Esophagus squamous epithelium (tissue), 5 donors: ENCODE data around the gene RPSA. TPM values are rescaled to one million over a fixed set of nuclear protein-coding genes. Genes with fewer than 3 reads are reported as not detected.

Experiments used
- DNase-seq: peaks from one replicate; lab custom pipeline; 2025; lab: John Stamatoyannopoulos, UW
- H3K27ac ChIP-seq, 4 donors: fragments of 200-600 bp; sonication (generic); one replicate each; pipeline ENCODE4 v1.5.1; 2016 to 2019; ENCODE audit warnings: mild to moderate bottlenecking in 1 of 4
- H3K27me3 ChIP-seq, 4 donors: fragments of 200-600 bp; sonication (generic); 1 replicate in 3 of 4; 2 replicates in 1 of 4; pipeline versions ENCODE4 v1.5.1 to v1.6.0; 2017 to 2021; ENCODE audit warnings: antibody characterized with exemption in 1 of 4
- H3K36me3 ChIP-seq, 3 donors: fragments of 200-600 bp; sonication (generic); one replicate each; pipeline ENCODE4 v1.5.1; 2016 to 2019
- H3K4me1 ChIP-seq, 3 donors: fragments of 200-600 bp; sonication (generic); one replicate each; pipeline ENCODE4 v1.5.1; 2017 to 2019
- H3K4me3 ChIP-seq, 4 donors: fragments of 200-600 bp; sonication (generic); 1 replicate in 3 of 4; 2 replicates in 1 of 4; pipeline ENCODE4 v1.5.1; 2016 to 2019; ENCODE audit warnings: mild to moderate bottlenecking in 2 of 4, moderate library complexity in 1 of 4
- H3K9me3 ChIP-seq, 3 donors: fragments of 200-600 bp; sonication (generic); one replicate each; pipeline ENCODE4 v1.5.1; 2016 to 2019
- CTCF ChIP-seq, 6 experiments: fragments of 450-650 bp in 4 of 6; fragments of 200-600 bp in 2 of 6; sonication (generic) in 2 of 6; IDR thresholded peaks; one replicate each; pipeline ENCODE4 v1.5.1; 2016 to 2019; ENCODE audit warnings: antibody characterized with exemption in 6 of 6, mild to moderate bottlenecking in 4 of 6, moderate library complexity in 4 of 6
- POLR2A ChIP-seq, 4 donors: fragments of 450-650 bp; IDR thresholded peaks; one replicate each; pipeline ENCODE4 v1.6.1; 2017; ENCODE audit warnings: antibody characterized with exemption in 4 of 4, mild to moderate bottlenecking in 4 of 4, moderate library complexity in 3 of 4
- WGBS, 2 donors: methylation state at CpG; one replicate each; pipeline ENCODE4 v1.1.5; 2018; 5-methylcytosine and 5-hydroxymethylcytosine counted together
- intact Hi-C: fragments of 100-400 bp; cut with DNase I; formaldehyde crosslinking; loops from one replicate; pipeline ENCODE4 v1.15.0; 2022
- total RNA-seq, 4 donors: library from RNA; depleted of rRNA; stranded (reverse); fragments of >200 nt; gene quantifications; one replicate each; pipeline ENCODE4 v1.1.0, GENCODE V29; 2016
- donor health status: DM: yes; HTN: yes; CAD: no.

Gene RPSA
- total RNA-seq, 4 donors from 2014 or later = 868 to 1,955 (median 1,497) TPM

GRCh38 chr3:39405687-39406367 is 693 bp upstream of the RPSA start:
- Histone ChIP-seq H3K4me1 (peaks cover 6 to 44% (median 28%) of the 10 kb centered on the region in 3 donors), H3K36me3 (peaks cover 5 to 34% (median 20%) of the 10 kb centered on the region in 3 donors), H3K27me3 (no peaks in the 10 kb centered on the region), H3K27ac (peak overlapping the region; percentile 86 to 89 (median 88)), H3K4me3 (peak overlapping the region; percentile 61 to 94 (median 70)), H3K9me3 (no peaks in the 10 kb centered on the region)
- WGBS, 2 donors = 64 to 71% methylated on average over 13 of the region's 13 CpGs
- no peak for DNase-seq
- intact Hi-C loops = no loop called here
- TF ChIP-seq CTCF (IDR thresholded peaks at IDR 0.05) (no peak), POLR2A (IDR thresholded peaks at IDR 0.05) (no peak)

GRCh38 chr3:39407259-39407629 is 724 bp downstream of the RPSA start:
- WGBS, 2 donors = 0 to 6% methylated on average over 9 of the region's 9 CpGs
- TF ChIP-seq CTCF (IDR thresholded peaks at IDR 0.05) (no peak), POLR2A (IDR thresholded peaks at IDR 0.05) (no peak)
- Histone ChIP-seq H3K27me3 (no peaks in the 10 kb centered on the region), H3K27ac (peak overlapping the region; percentile 86 to 89 (median 88)), H3K4me3 (peak overlapping the region; percentile 61 to 94 (median 70)), H3K36me3 (peaks cover 14 to 43% (median 28%) of the 10 kb centered on the region in 3 donors), H3K4me1 (peaks cover 6 to 58% (median 28%) of the 10 kb centered on the region in 3 donors), H3K9me3 (no peaks in the 10 kb centered on the region)
- intact Hi-C loops = no loop called here
- DNase-seq = no peak

GRCh38 chr3:39407773-39408492 is 1.4 kb downstream of the RPSA start:
- Histone ChIP-seq H3K27me3 (no peaks in the 10 kb centered on the region), H3K36me3 (peaks cover 14 to 50% (median 35%) of the 10 kb centered on the region in 3 donors), H3K4me1 (peaks cover 6 to 65% (median 28%) of the 10 kb centered on the region in 3 donors), H3K27ac (peak overlapping the region; percentile 4 to 89 (median 88)), H3K9me3 (no peaks in the 10 kb centered on the region), H3K4me3 (peak overlapping the region; percentile 61 to 94 (median 70))
- intact Hi-C loops = no loop called here
- 38 to 53% methylated on average over 6 of the region's 6 CpGs for WGBS, 2 donors
- TF ChIP-seq CTCF (IDR thresholded peaks at IDR 0.05) = no peak
- TF ChIP-seq POLR2A (IDR thresholded peaks at IDR 0.05) = no peak
- no peak for DNase-seq

GRCh38 chr3:39408493-39409372 is 2.2 kb downstream of the RPSA start:
- no peak overlapping the region for H3K27ac ChIP-seq
- no peaks in the 10 kb centered on the region for H3K27me3 ChIP-seq
- 66 to 67% methylated on average over 20 to 21 of the region's 21 CpGs for WGBS, 2 donors
- H3K9me3 ChIP-seq = no peaks in the 10 kb centered on the region
- DNase-seq = no peak
- intact Hi-C loops = no loop called here
- no peak for TF ChIP-seq POLR2A (IDR thresholded peaks at IDR 0.05)
- no peak for TF ChIP-seq CTCF (IDR thresholded peaks at IDR 0.05)
- H3K4me3 ChIP-seq = peak overlapping the region in 1 of 4 donors; percentile 61
- H3K4me1 ChIP-seq = peaks cover 6 to 73% (median 28%) of the 10 kb centered on the region in 3 donors
- peaks cover 14 to 58% (median 39%) of the 10 kb centered on the region in 3 donors for H3K36me3 ChIP-seq
